SU-DHL-6 (cell line): ENCODE measurements around the gene UNC119.

Source experiments
- H2AFZ ChIP-seq: fragments of 200-600 bp; sonication (generic); 2 replicates; pipeline ENCODE4 v1.6.1; 2014; ENCODE audit warnings: low read depth, mild to moderate bottlenecking, moderate library complexity, mixed read lengths, antibody characterized with exemption, low read length; ENCODE audit not compliant: severe bottlenecking
- H3F3A ChIP-seq: fragments of 200-600 bp; shearing (Covaris generic); 2 replicates; pipeline ENCODE4 v1.6.0; 2016; ENCODE audit warnings: antibody characterized with exemption, mild to moderate bottlenecking; ENCODE audit not compliant: insufficient read depth
- H3K27ac ChIP-seq: fragments of 200-600 bp; sonication (generic); 2 replicates; pipeline ENCODE4 v1.5.1; 2016; ENCODE audit warnings: low read depth, mild to moderate bottlenecking, low read length, moderate library complexity, mixed read lengths
- H3K27me3 ChIP-seq: fragments of 200-600 bp; sonication (generic), shearing (Covaris generic); 2 replicates; pipeline ENCODE4 v1.6.0; 2014; ENCODE audit warnings: mild to moderate bottlenecking, low read length
- H3K36me3 ChIP-seq: fragments of 200-600 bp; sonication (generic); 2 replicates; pipeline ENCODE4 v1.6.1; 2014; ENCODE audit warnings: mild to moderate bottlenecking, low read length, mixed read lengths
- H3K4me2 ChIP-seq: fragments of 300-600, 200-600 bp; shearing (Covaris generic), sonication (generic); 2 replicates; pipeline ENCODE4 v1.6.0; 2014; ENCODE audit warnings: low read length, low read depth, mild to moderate bottlenecking; ENCODE audit not compliant: poor library complexity, severe bottlenecking
- H3K4me3 ChIP-seq: fragments of 200-600 bp; sonication (generic); 2 replicates; pipeline ENCODE4 v1.5.1; 2014; ENCODE audit warnings: antibody characterized with exemption, low read length, mild to moderate bottlenecking, mixed read lengths; ENCODE audit not compliant: insufficient read depth, poor library complexity, severe bottlenecking
- H3K79me2 ChIP-seq: fragments of 200-600 bp; sonication (generic); 2 replicates; pipeline ENCODE4 v1.6.1; 2014; ENCODE audit warnings: mild to moderate bottlenecking, low read length, moderate library complexity; ENCODE audit not compliant: insufficient read depth
- H3K9ac ChIP-seq: fragments of 200-600 bp; sonication (generic); 2 replicates; pipeline ENCODE4 v1.7.0; 2014; ENCODE audit warnings: mild to moderate bottlenecking, low read length
- H3K9me2 ChIP-seq: fragments of 200-600 bp; sonication (generic); replicated peaks from 2 replicates; pipeline ENCODE4 v1.6.1; 2014; ENCODE audit warnings: low read length; ENCODE audit not compliant: insufficient read depth
- H3K9me3 ChIP-seq: fragments of 200-600 bp; sonication (generic); 2 replicates; pipeline ENCODE4 v1.6.1; 2014; ENCODE audit warnings: low read length, mixed read lengths; ENCODE audit not compliant: insufficient read depth
- H4K20me1 ChIP-seq: fragments of 200-600 bp; sonication (generic); 2 replicates; pipeline ENCODE4 v1.6.1; 2014; ENCODE audit warnings: low read depth, mild to moderate bottlenecking, antibody characterized with exemption, low read length, moderate library complexity, mixed read lengths
- CTCF ChIP-seq: fragments of 200-600 bp; sonication (generic); IDR thresholded peaks from one replicate; pipeline ENCODE4 v1.5.1; 2017; ENCODE audit warnings: antibody characterized with exemption, mild to moderate bottlenecking, low read length, moderate library complexity; ENCODE audit not compliant: insufficient read depth, poor library complexity, severe bottlenecking
- EZH2phosphoT487 ChIP-seq: fragments of 200-600 bp; sonication (generic), shearing (Covaris generic); conservative IDR thresholded peaks from 2 replicates; pipeline ENCODE4 v1.6.1; 2018; ENCODE audit warnings: mild to moderate bottlenecking, antibody characterized with exemption, low read length, moderate library complexity, mixed read lengths

Gene UNC119

GRCh38 chr17:28532050-28532960 is 20.1 kb downstream of the UNC119 start:
- Histone ChIP-seq H3F3A (no peaks in the 10 kb centered on the region), H3K9ac (no peak overlapping the region), H3K36me3 (no peaks in the 10 kb centered on the region), H3K27me3 (no peaks in the 10 kb centered on the region), H3K9me3 (no peaks in the 10 kb centered on the region), H3K9me2 (no peaks in the 10 kb centered on the region), H3K4me2 (no peak overlapping the region), H3K4me3 (no peak overlapping the region), H3K27ac (no peak overlapping the region), H3K79me2 (no peaks in the 10 kb centered on the region), H4K20me1 (no peaks in the 10 kb centered on the region), H2AFZ (no peak overlapping the region)
- no peak for TF ChIP-seq CTCF
- TF ChIP-seq EZH2phosphoT487, result no peak

GRCh38 chr17:28530926-28531325 is 21.5 kb downstream of the UNC119 start:
- TF ChIP-seq CTCF (no peak), EZH2phosphoT487 (no peak)

GRCh38 chr17:28530250-28530649 is 22.2 kb downstream of the UNC119 start:
- H3K9ac ChIP-seq, result no peak overlapping the region
- H3F3A ChIP-seq, result no peaks in the 10 kb centered on the region
- H3K27me3 ChIP-seq, result no peaks in the 10 kb centered on the region
- H2AFZ ChIP-seq, result no peak overlapping the region
- H3K4me3 ChIP-seq, result no peak overlapping the region
- no peaks in the 10 kb centered on the region for H3K79me2 ChIP-seq
- H3K9me2 ChIP-seq, result no peaks in the 10 kb centered on the region
- no peaks in the 10 kb centered on the region for H3K36me3 ChIP-seq
- no peak overlapping the region for H3K27ac ChIP-seq
- H4K20me1 ChIP-seq, result no peaks in the 10 kb centered on the region
- TF ChIP-seq CTCF, result no peak
- TF ChIP-seq EZH2phosphoT487, result no peak
- H3K9me3 ChIP-seq, result no peaks in the 10 kb centered on the region
- H3K4me2 ChIP-seq, result no peak overlapping the region

More at GRCh38 chr17:28530926-28531325, 21.5 kb downstream of the UNC119 start:
- Histone ChIP-seq H3K9me2 (no peaks in the 10 kb centered on the region), H4K20me1 (no peaks in the 10 kb centered on the region), H3F3A (no peaks in the 10 kb centered on the region), H3K4me2 (no peak overlapping the region), H3K9me3 (no peaks in the 10 kb centered on the region), H2AFZ (no peak overlapping the region), H3K9ac (no peak overlapping the region), H3K27ac (no peak overlapping the region), H3K4me3 (no peak overlapping the region), H3K27me3 (no peaks in the 10 kb centered on the region), H3K79me2 (no peaks in the 10 kb centered on the region), H3K36me3 (no peaks in the 10 kb centered on the region)
